HG02840 (cell line): Measurements from ENCODE around the gene TMEM183A.
A peak's percentile ranks its signal among the peaks of the same experiment; 100 is the strongest.
"Not testable (repeated sequence)": the region's sequence is repeated elsewhere in the genome, so short reads cannot be mapped to it uniquely, and the experiment has no call there.

Experiments used
- ATAC-seq: cut with Tn5 transposase; IDR thresholded peaks from one replicate; pipeline ENCODE4 v1.9.1; 2021; ENCODE audit warnings: mild to moderate bottlenecking, moderate library complexity, moderate number of reproducible peaks; ENCODE audit not compliant: unreplicated experiment, low FRiP score

Gene TMEM183A

GRCh38 chr1:203006948-203007871 lies at the start of gene TMEM183A:
TSS of gene TMEM183A (plus strand) at chr1:203007374. CDS start at chr1:203007466, 92 bp downstream.
- ATAC-seq = peak; percentile 92

GRCh38 chr1:202957733-202958543 lies 49.2 kb upstream of the TMEM183A start, which contains the start of gene ADIPOR1:
TSS of gene ADIPOR1 (minus strand) at chr1:202958312. CDS start at chr1:202951070, 7,242 bp downstream.
- ATAC-seq = peak; percentile 94

GRCh38 chr1:202958544-202959275 lies 48.5 kb upstream of the TMEM183A start:
- ATAC-seq = no peak

- no peak for ATAC-seq
Measured at GRCh38 chr1:202959276-202959620, 47.9 kb upstream of the TMEM183A start.

GRCh38 chr1:202961220-202961880 lies 45.8 kb upstream of the TMEM183A start:
- ATAC-seq = no peak

- no peak for ATAC-seq
Measured at GRCh38 chr1:202964791-202965410, 42.3 kb upstream of the TMEM183A start.

- ATAC-seq = no peak
Measured at GRCh38 chr1:202965422-202965821, 41.8 kb upstream of the TMEM183A start.

GRCh38 chr1:202966006-202966898 lies 40.9 kb upstream of the TMEM183A start:
- peak; percentile 3 for ATAC-seq

GRCh38 chr1:202967684-202968281 lies 39.4 kb upstream of the TMEM183A start:
- ATAC-seq = peak; percentile 5

- no peak for ATAC-seq
Measured at GRCh38 chr1:202968351-202968750, 38.8 kb upstream of the TMEM183A start.

- no peak for ATAC-seq
Measured at GRCh38 chr1:202968895-202969295, 38.3 kb upstream of the TMEM183A start.

GRCh38 chr1:202972046-202972445 lies 35.1 kb upstream of the TMEM183A start:
- ATAC-seq = no peak

- no peak for ATAC-seq
Measured at GRCh38 chr1:202974856-202975255, 32.3 kb upstream of the TMEM183A start.

GRCh38 chr1:202976633-202977032 lies 30.5 kb upstream of the TMEM183A start:
- ATAC-seq = no peak

- no peak for ATAC-seq
Measured at GRCh38 chr1:202979459-202979858, 27.7 kb upstream of the TMEM183A start.

GRCh38 chr1:202981939-202982338 lies 25.2 kb upstream of the TMEM183A start:
- ATAC-seq = no peak

- no peak for ATAC-seq
Measured at GRCh38 chr1:202982715-202983430, 24.3 kb upstream of the TMEM183A start.

GRCh38 chr1:202986120-202986519 lies 21.1 kb upstream of the TMEM183A start:
- ATAC-seq = not testable (repeated sequence)
